Frontal cortex (tissue), 4 donors: ENCODE measurements around the gene PRKD3. TPM values are rescaled to one million over a fixed set of nuclear protein-coding genes. Genes with fewer than 3 reads are reported as not detected.
"Not testable (repeated sequence)": the region's sequence is repeated elsewhere in the genome, so short reads cannot be mapped to it uniquely, and the experiment has no call there.

Source experiments
- DNase-seq, 2 donors: peaks; one replicate each; pipeline ENCODE4 v3.0.0; 2012; ENCODE audit warnings: low spot score in 2 of 2
- FAIRE-seq: peaks from 2 replicates; lab custom pipeline; 2012; peaks lifted over from hg19 to GRCh38; lab: Jason Lieb, UNC
- total RNA-seq: library from RNA; depleted of rRNA; stranded (reverse); fragments of >200 nt; gene quantifications from one replicate; pipeline ENCODE4 v1.2.3, GENCODE V29; 2014
- donor health status: control.
- donor health status: control.
- donor health status: control.

PRKD3 gene
- total RNA-seq, 1 donor from 2014 or later: 24.1 TPM

GRCh38 chr2:37319754-37320609 is 4.7 kb downstream of the PRKD3 start:
- FAIRE-seq (no peak), DNase-seq (no peak)

- FAIRE-seq (no peak), DNase-seq (no peak)
These were observed 6.2 kb downstream of the PRKD3 start for GRCh38 chr2:37318401-37318800.

- FAIRE-seq (no peak), DNase-seq (no peak)
These were observed 6.9 kb downstream of the PRKD3 start for GRCh38 chr2:37317746-37318145.

GRCh38 chr2:37316181-37316580 is 8.5 kb downstream of the PRKD3 start:
- no peak for DNase-seq
- FAIRE-seq: no peak

GRCh38 chr2:37315364-37315763 is 9.3 kb downstream of the PRKD3 start:
- FAIRE-seq (no peak), DNase-seq (no peak)

- FAIRE-seq: no peak
- DNase-seq: no peak
These were observed 17.1 kb downstream of the PRKD3 start for GRCh38 chr2:37307500-37307899.

- DNase-seq (no peak), FAIRE-seq (no peak)
These were observed 18.6 kb downstream of the PRKD3 start for GRCh38 chr2:37306024-37306423.

- FAIRE-seq (no peak), DNase-seq (no peak)
These were observed 21.9 kb downstream of the PRKD3 start for GRCh38 chr2:37302701-37303252.

- no peak for DNase-seq
- FAIRE-seq: no peak
These were observed 23.2 kb downstream of the PRKD3 start for GRCh38 chr2:37301408-37301807.

- FAIRE-seq: no peak
- DNase-seq: no peak
These were observed 24.1 kb downstream of the PRKD3 start for GRCh38 chr2:37300578-37300977.

GRCh38 chr2:37300146-37300545 is 24.5 kb downstream of the PRKD3 start:
- FAIRE-seq: no peak
- DNase-seq: no peak

- FAIRE-seq (no peak), DNase-seq (no peak)
These were observed 27.0 kb downstream of the PRKD3 start for GRCh38 chr2:37297632-37298031.

GRCh38 chr2:37295469-37296073 is 29.1 kb downstream of the PRKD3 start:
- FAIRE-seq (no peak), DNase-seq (no peak)

GRCh38 chr2:37294858-37295257 is 29.8 kb downstream of the PRKD3 start:
- DNase-seq, FAIRE-seq: not testable (repeated sequence)

- DNase-seq (no peak), FAIRE-seq (no peak)
These were observed 33.0 kb downstream of the PRKD3 start for GRCh38 chr2:37291680-37292079.

GRCh38 chr2:37287966-37288365 is 36.7 kb downstream of the PRKD3 start:
- no peak for FAIRE-seq
- no peak for DNase-seq

GRCh38 chr2:37284381-37284780 is 40.3 kb downstream of the PRKD3 start:
- no peak for FAIRE-seq
- DNase-seq: no peak

- no peak for FAIRE-seq
These were observed 41.4 kb downstream of the PRKD3 start for GRCh38 chr2:37283207-37283606.

GRCh38 chr2:37282746-37283145 is 41.9 kb downstream of the PRKD3 start:
- DNase-seq: no peak
- FAIRE-seq: no peak

More at GRCh38 chr2:37283207-37283606, 41.4 kb downstream of the PRKD3 start:
- DNase-seq: no peak

- DNase-seq (no peak), FAIRE-seq (no peak)
These were observed 42.7 kb downstream of the PRKD3 start for GRCh38 chr2:37281916-37282315.

GRCh38 chr2:37276291-37276690 is 48.3 kb downstream of the PRKD3 start:
- FAIRE-seq (no peak), DNase-seq (no peak)
